LNCaP clone FGC (cell line): ENCODE data around the gene SORCS2.

Source experiments
- DNase-seq: peaks from one replicate; pipeline ENCODE4 v3.0.0-alpha.2; 2011; ENCODE audit warnings: low read depth
- H3K4me3 ChIP-seq: 2 replicates; pipeline ENCODE4 v1.5.1; 2011; ENCODE audit warnings: mild to moderate bottlenecking, low read depth, low read length, control low read depth
- CTCF ChIP-seq: IDR thresholded peaks from 2 replicates; pipeline ENCODE4 v1.5.1; 2012; ENCODE audit warnings: mild to moderate bottlenecking; ENCODE audit not compliant: control insufficient read depth, insufficient read depth; ENCODE audit errors: extremely low read depth

SORCS2 gene

GRCh38 chr4:7733801-7734650 lies 541.7 kb downstream of the SORCS2 start:
- H3K4me3 ChIP-seq = no peak overlapping the region
- TF ChIP-seq CTCF = no peak
- DNase-seq = no peak

- no peak for TF ChIP-seq CTCF
- H3K4me3 ChIP-seq = no peak overlapping the region
- no peak for DNase-seq
These were observed 542.4 kb downstream of the SORCS2 start for GRCh38 chr4:7734651-7735260.

- no peak overlapping the region for H3K4me3 ChIP-seq
- DNase-seq = no peak
- TF ChIP-seq CTCF = no peak
These were observed 543.1 kb downstream of the SORCS2 start for GRCh38 chr4:7735395-7735794.

- no peak overlapping the region for H3K4me3 ChIP-seq
- DNase-seq = no peak
- no peak for TF ChIP-seq CTCF
These were observed 543.6 kb downstream of the SORCS2 start for GRCh38 chr4:7735961-7736360.

GRCh38 chr4:7736436-7737267 lies 544.3 kb downstream of the SORCS2 start:
- no peak for DNase-seq
- TF ChIP-seq CTCF = no peak
- no peak overlapping the region for H3K4me3 ChIP-seq

GRCh38 chr4:7737268-7737645 lies 544.9 kb downstream of the SORCS2 start:
- TF ChIP-seq CTCF = no peak
- DNase-seq = no peak
- H3K4me3 ChIP-seq = no peak overlapping the region
